GM18868 (cell line): ENCODE data around the gene LSP1.
A peak's percentile ranks its signal among the peaks of the same experiment; 100 is the strongest.

ENCODE experiments used
- ATAC-seq: cut with Tn5 transposase; IDR thresholded peaks from one replicate; pipeline ENCODE4 v1.9.1; 2021; ENCODE audit warnings: mild to moderate bottlenecking, moderate library complexity; ENCODE audit not compliant: unreplicated experiment

The LSP1 gene

DNA sequence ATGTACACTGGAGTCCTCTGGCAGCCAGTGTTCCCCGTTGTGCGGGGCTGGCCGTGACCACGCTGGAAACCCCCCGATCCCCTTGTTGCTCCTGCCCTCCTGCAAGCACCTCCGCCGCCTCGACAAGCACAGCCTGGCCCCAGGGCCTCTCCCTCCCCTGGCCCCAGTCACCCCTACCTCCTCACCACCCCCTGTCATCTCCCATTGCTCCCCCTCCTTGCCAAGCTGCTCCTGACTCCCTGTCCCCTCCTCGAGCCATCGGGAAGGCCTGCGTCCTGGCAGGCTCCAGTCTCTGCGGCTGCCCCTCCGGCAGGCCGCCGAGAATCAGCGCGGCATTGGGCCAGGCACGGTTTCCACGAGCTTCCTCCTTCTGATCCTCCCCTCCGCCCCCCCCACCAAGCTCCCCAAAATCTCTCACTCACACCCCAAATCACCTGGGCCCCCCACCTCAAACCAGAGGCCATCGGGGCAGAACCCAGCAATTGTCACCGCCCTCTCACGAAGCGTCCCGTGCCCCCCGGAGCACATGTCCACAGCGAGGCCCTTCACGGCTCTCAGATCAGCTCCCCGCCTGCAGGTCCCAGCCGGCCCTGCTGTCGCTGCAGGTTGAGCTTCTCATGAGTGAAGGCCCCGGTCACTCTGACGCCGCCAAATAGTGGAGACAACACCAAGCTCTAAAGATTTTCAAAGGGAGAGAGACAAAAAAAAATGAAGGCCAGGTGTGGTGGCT lies 5.7 kb upstream of the LSP1 start:
- no peak for ATAC-seq

DNA sequence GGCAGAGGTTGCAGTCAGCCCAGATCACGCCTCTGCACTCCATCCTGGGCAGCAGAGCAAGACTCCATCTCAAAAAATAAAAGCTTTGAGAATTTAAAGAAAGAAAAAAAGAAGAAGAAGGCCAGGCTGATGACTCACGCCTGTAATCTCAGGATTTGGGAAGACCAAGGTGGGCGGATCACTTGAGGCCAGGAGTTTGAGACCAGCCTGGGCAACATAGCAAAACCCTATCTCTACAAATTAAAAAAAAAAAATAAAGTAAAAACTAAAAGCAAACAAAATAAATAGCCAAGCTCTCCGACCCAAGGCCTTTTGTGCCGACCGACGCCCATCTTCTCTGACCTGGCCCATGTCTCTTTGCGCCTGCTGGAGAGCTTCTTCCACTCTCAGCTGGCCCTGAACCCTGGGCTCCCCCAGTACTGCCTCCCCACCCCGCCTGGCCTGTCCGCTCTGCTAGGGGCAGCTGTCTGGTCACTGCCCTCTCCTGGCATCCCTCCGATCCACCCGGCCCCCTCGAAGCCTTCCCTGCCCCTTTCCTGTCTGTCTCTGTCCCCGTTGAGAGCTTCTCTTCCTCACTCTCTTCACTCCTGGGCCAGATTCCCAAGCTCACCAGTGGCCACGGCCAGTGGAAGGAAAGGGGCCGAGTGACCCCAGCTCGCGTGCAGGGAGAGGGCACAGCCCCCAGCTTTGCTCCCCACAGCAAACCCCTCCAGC lies 4.8 kb upstream of the LSP1 start:
- ATAC-seq: no peak

DNA sequence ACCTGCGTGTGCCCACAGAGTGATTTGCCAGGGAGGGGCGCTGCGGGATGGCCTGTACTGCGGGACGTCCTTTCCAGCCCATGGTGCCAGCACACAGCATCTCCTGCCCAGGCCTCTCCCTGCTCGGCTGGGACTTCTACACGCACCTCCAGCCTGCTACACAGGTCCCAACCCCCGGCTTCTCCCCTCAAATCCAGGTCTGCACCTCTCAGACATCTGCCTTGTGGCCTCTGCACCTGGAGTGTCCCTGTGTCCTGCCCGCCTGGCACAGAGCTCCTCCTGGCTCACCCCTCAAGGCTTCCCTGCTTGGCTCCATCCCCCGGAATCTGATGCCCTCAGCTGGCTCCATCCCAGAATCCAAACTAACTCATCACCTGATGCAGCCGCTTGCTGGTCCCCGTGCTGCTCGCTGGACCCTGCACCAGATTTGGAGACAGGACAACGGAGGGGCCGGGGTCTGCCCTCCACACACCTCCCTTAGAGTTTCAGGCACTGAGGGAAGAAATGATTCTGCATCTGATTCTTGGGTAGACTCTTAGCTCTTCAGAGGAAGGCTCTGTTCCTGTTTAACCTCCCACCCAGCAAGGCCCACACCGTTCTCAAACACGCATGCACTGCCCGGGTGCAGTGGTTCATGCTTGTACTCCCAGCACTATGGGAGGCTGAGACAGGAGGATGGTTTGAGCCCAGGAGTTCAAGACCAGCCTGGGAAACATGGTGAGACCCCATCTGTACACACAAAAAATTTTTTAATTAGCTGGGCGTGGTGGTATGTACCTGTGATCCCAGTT lies 4.0 kb upstream of the LSP1 start:
- no peak for ATAC-seq

DNA sequence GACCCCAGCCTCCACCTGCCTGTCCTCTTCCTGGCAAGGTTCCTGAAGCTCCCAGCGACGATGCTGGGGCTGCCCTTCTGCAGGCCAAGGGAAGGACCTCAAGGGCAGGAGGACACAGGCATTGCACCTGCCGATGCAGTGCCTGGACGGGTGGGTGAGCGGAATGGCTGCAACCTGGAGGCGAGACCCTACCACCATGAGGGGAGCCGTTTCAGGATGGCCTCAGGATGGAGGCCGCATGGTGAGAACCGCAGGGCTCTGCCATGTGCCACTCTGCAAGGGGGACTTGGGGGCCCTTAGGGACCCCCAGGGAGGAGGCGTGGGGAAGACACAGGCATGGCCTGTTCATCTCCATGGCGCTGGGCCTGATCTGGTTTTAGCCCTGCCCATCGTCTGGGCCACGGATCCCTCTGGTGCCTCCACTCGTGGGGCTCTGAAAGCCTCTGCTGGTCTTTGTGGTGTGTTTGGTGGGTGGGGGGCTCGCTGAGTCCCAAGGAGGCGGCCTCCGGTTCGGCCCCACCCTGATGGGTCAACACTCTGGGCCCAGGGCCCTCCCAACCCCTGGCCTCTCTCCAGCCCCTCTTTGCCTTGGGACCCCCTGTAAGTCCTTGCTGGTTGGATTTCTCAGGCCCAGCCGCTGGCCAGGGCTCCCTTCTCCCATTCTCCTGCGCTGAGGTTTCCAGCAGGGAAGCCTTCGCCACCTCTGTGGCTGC lies 1.3 kb upstream of the LSP1 start:
- no peak for ATAC-seq

DNA sequence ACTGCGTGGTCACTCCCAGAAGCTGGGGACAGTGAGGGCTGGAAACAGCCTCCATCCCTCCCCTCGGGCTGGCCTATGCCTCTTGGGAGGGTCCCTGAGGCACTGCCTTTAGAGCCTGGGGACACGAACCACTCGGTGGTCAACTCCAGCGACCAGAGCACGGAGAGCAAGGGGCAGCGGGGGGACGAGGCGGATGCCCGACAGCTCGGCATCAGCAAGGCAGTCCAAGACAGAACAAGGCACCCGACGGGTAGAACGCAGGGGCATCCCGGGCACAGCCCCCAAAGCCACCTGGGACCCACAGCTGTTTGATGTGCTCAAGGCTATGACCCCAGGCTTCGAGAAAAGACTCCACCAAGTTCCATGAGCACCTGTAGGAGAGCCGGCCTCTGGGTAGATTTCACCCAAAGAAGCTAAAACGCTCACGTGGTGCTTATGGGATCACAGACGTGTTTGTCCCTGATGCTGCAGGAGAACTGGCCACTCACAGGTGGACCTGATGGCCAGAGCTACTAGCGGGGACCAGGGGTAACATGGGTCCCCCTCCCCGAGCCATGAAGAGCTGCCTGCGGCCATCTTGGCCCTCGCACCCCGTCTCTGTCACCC lies 510 bp upstream of the LSP1 start:
- no peak for ATAC-seq

DNA sequence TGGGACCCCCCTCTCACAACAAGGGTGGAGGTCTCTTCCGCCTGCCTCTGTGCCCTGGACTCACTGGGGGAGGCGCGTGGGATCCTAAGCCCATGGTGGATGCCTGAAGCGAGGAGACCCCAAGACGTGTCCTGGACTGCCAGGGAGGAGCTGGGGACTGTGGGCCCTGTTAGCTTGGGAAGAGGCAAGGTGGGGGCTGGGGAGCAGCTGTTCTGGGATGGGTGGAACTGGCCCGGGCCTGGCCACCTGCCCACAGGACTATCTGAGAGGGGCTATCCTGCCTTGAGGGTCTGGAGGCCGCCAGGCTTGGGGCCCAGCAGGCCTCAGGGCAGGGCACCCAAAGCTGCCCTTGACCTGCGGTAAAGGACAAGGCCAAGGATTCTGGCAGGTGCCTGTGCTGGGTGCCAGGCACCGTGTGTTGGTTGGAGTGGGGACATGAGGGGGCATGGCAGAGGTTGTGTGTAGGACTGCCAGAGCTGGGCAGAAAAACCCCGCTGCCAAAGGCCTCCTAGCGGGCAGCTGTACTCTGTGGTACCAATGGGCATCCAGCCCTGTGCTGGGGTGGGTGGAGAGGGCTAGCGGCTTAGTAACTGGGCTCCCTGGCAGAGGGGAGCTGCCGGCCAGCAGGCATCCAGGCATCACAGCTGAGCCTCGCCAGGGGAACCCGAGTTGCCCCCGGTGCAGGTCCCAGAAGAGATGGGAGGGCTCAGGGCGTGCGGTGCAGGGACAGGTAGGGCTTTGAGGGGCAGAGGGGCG lies 670 bp downstream of the LSP1 start:
- no peak for ATAC-seq

DNA sequence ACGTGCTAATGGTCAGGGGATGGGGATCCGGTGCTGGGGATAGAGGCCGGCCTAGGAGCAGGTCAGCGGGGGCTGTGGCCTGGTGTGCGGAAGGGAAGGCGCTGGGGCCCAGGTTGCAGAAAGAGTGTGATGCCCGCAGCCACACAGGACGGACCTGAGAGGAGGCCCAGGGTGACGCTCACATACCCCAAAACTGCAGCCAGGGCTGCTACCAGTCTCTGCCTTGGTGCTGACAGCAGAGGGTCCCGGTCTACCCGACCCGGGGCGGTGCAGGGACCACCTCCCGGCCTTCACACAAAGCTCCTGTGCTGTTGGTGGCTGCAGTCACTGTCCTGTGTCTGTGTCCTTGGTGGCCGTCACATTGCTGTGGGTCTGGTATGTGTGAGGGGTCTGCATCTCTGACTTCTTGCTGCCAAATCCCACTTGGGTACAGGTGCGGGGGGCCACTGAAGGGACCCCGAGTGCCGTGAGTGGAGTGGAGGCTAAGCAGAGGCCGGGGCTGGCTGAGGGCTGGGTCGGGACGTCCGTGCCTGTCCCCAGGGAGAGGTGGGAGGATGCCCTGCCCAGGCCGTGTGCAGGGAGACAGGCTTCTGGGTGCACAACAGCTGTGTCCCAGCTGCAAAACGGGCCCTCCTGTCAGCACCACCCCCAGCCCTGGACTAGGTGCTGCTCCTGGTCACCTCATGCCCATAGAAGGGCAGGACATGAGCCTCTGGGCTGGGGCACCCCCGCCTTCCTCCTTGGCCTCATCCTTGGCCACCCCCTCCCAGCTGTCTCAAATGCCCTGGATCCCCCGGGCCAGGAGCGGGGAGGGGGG lies 1.5 kb downstream of the LSP1 start:
- ATAC-seq: peak; percentile 20

DNA sequence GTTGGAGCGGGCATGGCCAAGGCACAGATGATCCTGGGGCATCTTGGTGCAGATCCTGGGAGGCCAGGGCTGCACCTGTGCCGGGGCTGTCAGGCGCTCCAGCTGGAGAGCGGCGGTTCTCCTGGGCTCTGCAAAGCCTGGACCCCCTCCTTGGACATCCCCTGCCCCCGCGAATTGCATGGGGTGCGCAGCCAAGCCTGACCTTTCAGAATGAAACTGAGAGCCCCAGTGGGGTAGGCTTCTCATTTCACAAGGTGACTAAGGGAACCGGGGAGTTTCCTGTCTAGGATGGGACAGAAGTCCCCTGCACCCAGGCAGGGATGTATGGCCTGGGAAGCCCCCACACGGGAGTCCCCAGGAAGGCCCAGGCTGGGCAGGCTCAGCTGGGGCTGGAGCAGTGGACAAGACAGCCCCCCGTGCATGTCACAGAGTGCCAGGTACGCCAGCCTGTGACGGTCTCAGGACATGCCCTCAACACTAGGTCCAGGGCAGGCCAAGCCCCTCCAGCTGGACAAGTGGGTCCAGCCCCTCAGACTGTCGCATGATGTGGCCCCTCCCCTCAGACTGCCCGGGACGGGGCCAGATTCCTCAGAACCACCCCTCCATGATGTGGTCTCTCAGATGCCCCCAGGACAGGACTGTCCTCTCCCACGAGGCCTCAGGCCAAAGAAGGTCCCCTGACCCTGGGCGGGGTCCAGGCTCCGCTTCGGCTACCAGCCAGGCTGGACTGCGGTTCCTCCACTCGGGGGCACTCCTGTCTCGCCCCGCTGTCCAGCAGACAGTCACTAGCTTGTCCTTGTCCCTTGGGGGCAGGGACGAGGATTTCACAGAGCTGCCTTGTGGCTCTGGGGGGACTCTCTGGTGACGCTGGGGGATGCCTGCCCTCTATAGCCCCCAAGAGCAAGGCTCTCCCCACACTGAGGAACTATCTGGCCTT lies 2.3 kb downstream of the LSP1 start:
- ATAC-seq: peak; percentile 40

DNA sequence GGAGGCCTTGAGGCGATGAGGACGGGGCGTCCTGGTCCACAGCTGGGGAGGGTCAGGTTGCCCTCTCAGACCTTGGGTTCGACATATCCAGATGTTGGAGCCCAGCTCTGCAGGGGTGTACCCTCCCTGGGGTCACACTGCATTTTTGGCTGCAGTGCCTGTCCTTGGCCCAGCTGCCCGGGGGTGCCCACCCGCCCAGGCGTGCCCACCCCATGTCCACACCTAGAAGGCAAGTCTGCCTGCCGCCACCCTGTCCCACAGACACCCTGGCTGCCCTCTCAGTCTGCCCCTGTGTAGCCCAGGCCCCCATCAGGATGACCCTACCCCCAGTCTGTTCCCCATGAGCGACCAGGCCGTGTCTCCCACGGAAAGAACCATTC lies 3.0 kb downstream of the LSP1 start:
- no peak for ATAC-seq

DNA sequence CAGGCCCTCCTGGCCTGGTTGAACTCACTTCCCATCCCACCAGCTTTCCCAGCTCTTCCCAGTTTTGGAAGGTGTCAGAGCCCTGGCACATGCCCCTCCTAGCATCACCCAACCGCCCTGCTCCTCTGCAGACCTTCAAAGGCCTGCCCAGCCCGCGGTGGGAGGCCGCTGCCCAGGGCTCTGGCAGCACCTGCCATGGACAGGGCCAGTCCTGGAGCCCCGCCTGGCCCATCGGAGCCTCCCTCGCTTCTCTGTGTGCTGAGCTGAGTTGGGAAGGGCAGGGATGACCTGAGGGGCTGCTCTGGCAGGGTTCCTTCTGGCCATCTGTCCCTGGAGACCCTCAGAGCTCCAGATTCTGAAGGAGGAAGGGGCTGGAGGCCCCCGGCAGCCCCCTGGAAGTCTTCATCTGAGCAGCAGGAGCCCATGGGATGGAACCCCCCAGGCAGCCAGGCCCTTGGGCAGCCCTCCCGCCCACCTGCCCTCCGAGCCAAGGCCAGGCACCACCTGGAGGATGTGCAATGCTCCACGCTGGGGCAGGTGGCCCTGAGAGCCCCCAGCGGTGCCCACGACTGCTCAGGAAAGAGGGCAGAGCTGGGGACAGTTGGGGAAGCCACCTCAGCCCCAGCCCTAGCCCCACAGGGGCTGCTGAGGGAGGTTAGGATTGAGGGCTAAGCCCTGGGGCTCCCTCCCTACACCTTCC lies 3.6 kb downstream of the LSP1 start:
- ATAC-seq: no peak

DNA sequence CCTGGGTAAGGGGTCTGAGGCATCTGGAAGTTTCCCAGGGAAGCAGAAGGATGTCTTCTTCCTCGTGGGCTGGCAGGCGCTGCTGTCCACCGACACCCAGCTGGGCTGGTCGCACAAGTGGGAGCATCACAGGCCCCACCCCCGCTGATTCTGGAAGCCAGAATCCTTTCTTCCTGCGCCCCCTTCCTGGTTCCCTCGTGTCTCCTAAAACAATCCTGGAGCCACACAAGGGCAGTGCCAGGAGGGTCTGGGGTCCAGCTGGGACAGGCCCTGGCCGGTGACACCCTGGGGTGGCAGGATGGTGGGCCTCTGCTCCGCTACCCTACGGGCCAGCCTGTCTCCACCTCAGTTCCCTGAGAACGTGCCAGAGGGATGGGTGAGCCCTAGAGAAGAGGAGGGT lies 4.2 kb downstream of the LSP1 start:
- no peak for ATAC-seq

DNA sequence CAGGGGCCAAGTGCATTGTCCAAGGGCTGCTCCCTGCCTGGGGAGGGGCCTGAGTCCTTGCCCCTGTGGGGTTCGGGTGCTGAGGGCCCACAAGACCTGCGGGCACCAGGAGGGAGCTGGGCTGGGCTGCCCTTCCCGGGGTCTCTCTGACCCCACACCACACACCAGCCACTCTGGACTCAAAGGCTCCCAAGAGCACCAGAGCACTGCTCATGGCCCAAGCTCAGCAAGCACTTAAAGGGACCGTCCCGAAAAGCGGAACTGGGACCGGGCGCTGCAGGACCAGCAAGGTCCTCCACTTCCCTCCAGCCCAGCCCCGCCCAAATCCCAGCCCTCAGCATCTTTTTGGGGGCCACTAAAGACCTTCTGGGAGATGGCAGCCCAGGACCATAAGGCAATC lies 5.3 kb downstream of the LSP1 start:
- no peak for ATAC-seq

DNA sequence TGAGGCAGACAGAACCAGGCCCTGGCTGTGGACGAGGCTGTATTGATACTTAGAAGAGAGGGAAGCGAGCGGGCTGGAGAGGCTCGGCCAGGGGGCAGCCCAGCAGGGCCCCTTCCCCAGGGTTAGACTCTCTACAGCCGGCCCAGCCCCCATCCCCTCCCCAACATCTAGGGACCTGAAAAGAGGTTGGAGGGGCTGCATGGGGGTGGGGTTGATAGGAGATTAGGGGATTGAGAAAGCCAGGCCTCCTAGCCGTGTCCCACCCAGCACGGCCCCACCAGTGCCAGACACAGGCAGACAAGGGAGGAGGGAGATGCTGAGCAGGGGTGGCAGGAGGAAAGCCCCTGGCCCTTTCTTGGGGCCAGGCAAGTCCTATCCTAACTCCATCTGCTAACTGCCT lies 5.7 kb downstream of the LSP1 start:
- ATAC-seq: no peak

DNA sequence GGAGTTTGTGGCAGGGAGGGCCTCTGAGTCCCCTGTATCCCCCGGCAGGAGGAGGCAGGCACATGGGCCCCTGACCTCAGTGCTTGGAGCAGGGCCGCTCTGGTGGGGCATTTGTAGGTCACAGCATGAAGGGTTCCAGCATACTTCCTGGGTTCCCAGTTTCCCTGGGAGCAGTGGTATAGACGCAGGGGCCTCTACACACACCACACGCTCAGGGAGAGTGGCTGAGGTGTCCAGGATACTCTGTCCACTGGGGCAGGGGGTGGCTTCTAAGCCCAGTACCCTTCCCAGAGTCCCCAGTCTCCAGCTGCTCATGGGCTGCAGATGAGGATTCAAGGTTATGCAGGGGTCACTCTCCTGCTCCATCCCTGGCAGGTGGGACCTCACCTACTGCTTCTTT lies 6.1 kb downstream of the LSP1 start:
- no peak for ATAC-seq

DNA sequence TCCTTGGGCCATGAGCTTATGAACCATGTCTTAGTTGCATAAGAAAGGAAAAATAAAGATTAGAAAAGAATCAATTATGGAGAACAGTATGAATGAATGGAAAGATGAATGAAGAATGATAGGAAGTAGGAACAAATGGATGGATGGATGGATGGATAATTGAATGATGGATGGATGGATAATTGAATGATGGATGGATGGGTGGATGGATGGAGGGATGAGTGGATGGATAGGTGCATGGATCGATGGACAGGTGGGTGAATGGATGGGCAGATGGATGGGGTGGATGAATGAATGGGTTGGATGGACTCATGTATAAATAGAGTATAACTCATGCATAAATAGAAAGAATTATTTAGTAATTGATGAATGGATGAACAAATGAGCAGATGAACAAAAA lies 7.2 kb downstream of the LSP1 start:
- no peak for ATAC-seq

DNA sequence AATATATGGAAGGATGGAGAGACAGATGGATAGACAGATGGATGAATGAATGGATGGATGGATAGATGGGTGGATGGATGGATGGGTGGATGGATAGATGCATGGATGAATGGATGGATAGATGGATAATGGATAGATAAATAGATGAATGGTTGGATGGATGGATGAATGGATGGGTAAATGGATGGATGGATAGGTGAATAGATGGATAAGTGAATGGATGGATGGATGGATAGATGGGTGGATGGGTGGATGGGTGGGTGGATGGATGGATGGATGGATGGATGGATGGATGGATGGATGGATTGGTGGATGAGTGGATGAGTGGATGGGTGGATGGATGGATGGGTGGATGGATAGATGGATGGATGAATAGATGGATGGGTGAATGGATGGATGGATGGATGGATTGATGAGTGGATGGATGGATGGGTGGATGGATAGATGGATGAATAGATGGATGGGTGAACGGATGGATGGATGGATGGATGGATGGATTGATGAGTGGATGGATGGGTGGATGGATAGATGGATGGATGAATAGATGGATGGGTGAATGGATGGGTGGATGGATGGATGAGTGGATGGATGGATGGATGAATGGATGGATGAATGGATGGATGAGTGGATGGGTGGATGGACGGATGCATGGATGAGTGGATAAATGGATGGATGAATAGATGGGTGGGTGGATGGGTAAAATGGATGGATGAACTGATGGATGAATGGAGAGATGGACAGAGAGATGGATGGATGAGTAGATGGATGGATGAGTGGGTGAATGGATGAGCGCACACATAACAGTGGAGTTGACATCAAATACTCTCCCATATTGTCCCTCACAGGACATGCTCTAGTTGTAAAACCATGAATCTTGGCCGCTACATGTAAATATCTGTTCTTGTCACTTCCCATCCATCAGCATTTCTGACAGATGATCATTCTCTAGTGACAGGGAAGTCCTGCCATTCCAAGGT lies 8.8 kb downstream of the LSP1 start:
- ATAC-seq: no peak
